ENCODE results near the gene NES.

Gene NES

DNA sequence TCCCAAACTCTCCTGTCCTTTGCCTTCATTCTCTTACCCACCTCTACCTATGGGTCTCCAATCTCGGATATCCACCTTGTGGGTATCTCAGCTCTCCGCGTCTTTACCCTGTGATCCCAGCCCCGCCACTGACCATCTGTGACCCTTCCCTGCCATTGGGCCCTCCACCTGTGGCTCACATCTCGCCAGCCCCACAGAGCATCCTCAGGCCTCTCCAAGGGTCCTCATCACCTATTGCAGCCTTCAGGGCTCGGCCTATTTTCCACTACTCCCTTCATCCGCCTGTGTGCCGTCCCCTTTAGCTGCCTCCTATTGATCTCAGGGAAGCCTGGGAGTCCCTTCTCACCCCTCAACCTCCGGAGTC lies 24.2 kb downstream of the NES start:
- no peak for TF ChIP-seq JUND (IDR thresholded peaks at IDR 0.05; ENCODE audit: low read depth)
- DNase-seq (ENCODE audit: low read depth in 1 of 2, low spot score in 1 of 2): no peak
- in situ Hi-C loops (cut with HindIII; ENCODE audit: low pct_unique_long_range_greater_than_20kb, low sequenced_read_pairs): no loop called here

DNA sequence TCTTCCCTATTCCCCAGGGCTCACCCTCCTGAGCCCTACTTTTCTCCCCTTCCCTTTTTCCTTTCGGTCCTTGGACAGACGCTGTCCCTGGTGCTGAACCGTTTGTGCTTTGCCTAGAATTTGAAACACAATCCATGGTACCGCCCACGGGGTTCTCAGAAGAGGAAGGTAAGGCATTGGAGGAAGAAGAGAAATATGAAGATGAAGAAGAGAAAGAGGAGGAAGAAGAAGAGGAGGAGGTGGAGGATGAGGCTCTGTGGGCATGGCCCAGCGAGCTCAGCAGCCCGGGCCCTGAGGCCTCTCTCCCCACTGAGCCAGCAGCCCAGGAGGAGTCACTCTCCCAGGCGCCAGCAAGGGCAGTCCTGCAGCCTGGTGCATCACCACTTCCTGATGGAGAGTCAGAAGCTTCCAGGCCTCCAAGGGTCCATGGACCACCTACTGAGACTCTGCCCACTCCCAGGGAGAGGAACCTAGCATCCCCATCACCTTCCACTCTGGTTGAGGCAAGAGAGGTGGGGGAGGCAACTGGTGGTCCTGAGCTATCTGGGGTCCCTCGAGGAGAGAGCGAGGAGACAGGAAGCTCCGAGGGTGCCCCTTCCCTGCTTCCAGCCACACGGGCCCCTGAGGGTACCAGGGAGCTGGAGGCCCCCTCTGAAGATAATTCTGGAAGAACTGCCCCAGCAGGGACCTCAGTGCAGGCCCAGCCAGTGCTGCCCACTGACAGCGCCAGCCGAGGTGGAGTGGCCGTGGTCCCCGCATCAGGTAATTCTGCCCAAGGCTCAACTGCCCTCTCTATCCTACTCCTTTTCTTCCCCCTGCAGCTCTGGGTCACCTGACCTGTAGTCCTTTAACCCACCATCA lies 24.8 kb downstream of the NES start:
- peak; percentile 91 to 92 for DNase-seq (ENCODE audit: low read depth in 1 of 2, low spot score in 1 of 2)
- TF ChIP-seq JUND (IDR thresholded peaks at IDR 0.05; ENCODE audit: low read depth): no peak
- in situ Hi-C loops (cut with HindIII; ENCODE audit: low pct_unique_long_range_greater_than_20kb, low sequenced_read_pairs): no loop called here

DNA sequence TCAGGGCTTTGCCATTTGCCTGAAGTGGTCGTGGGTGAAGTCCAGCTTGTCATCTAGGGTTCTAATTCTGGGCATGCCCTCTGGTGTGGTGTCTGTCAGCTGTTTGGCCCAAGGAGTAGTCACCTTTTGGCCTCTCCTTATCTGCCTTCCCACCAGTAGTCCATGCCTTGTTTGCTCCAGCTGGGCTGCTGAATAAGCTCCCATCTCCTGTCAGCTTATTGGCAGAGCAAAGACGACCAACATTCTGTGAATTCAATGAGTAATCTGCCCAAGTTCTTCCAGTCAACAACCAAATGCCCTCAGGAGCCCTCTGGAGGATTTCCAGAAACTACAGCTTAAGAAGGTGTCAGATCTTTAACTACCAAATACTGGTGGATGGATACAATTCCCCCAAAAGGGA lies 28.3 kb downstream of the NES start:
- TF ChIP-seq JUND (IDR thresholded peaks at IDR 0.05; ENCODE audit: low read depth): no peak
- DNase-seq (ENCODE audit: low read depth in 1 of 2, low spot score in 1 of 2): no peak
- in situ Hi-C loops (cut with HindIII; ENCODE audit: low pct_unique_long_range_greater_than_20kb, low sequenced_read_pairs): no loop called here

DNA sequence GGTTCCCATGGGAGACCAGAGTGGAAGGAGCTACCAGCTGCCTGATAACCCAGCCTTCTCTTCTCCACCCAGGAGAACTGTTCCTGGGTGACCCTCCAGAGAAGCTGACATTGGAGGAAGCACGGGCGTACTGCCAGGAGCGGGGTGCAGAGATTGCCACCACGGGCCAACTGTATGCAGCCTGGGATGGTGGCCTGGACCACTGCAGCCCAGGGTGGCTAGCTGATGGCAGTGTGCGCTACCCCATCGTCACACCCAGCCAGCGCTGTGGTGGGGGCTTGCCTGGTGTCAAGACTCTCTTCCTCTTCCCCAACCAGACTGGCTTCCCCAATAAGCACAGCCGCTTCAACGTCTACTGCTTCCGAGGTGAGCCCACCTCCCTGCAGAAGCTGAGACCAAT lies 28.7 kb downstream of the NES start:
- no peak for TF ChIP-seq JUND (IDR thresholded peaks at IDR 0.05; ENCODE audit: low read depth)
- in situ Hi-C loops (cut with HindIII; ENCODE audit: low pct_unique_long_range_greater_than_20kb, low sequenced_read_pairs): no loop called here
- no peak for DNase-seq (ENCODE audit: low read depth in 1 of 2, low spot score in 1 of 2)

DNA sequence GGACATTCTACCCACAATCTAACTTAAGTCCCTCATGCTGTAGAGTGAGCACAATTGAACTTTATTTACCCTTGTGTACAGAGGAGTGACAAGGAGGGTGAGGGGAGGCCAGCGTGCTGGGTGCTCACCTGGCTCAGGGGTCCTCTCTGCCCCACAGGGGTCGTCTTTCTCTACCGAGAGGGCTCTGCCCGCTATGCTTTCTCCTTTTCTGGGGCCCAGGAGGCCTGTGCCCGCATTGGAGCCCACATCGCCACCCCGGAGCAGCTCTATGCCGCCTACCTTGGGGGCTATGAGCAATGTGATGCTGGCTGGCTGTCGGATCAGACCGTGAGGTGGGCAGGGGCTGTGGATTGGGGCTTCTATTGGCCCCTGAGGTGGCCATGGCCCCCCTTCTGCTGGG lies 29.9 kb downstream of the NES start:
- in situ Hi-C loops (cut with HindIII; ENCODE audit: low pct_unique_long_range_greater_than_20kb, low sequenced_read_pairs): no loop called here
- no peak for TF ChIP-seq JUND (IDR thresholded peaks at IDR 0.05; ENCODE audit: low read depth)
- no peak for DNase-seq (ENCODE audit: low read depth in 1 of 2, low spot score in 1 of 2)

DNA sequence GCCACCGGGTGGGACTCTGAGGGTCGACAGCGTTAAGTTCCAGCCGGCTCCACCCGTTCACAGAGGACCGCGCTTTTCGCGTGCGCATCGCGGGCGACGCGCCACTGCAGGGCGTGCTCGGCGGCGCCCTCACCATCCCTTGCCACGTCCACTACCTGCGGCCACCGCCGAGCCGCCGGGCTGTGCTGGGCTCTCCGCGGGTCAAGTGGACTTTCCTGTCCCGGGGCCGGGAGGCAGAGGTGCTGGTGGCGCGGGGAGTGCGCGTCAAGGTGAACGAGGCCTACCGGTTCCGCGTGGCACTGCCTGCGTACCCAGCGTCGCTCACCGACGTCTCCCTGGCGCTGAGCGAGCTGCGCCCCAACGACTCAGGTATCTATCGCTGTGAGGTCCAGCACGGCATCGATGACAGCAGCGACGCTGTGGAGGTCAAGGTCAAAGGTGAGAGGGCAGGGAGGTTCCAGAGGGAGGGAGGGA lies 30.4 kb downstream of the NES start:
- DNase-seq (ENCODE audit: low read depth in 1 of 2, low spot score in 1 of 2): no peak
- in situ Hi-C loops (cut with HindIII; ENCODE audit: low pct_unique_long_range_greater_than_20kb, low sequenced_read_pairs): no loop called here
- TF ChIP-seq JUND (IDR thresholded peaks at IDR 0.05; ENCODE audit: low read depth): no peak

DNA sequence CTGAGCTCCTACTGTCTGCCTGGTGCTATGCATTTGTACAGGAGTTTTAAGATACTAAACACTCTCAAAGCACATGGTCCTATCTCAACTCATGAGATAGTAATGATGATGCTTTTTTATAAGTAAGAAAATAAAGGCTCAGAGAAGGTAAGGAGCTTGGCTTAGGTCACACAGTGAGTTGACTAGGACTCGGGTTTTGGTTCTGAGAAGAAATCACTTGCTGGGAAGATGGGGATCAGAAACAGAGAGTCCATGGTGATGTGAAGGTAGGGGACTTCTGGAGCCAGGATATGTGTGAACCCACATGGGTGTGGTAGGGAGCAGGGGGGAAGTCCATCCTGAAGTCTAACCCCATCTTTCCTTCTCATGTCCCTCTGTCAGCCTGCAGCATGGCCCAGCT lies 31.5 kb downstream of the NES start:
- no peak for DNase-seq (ENCODE audit: low read depth in 1 of 2, low spot score in 1 of 2)
- no peak for TF ChIP-seq JUND (IDR thresholded peaks at IDR 0.05; ENCODE audit: low read depth)
- in situ Hi-C loops (cut with HindIII; ENCODE audit: low pct_unique_long_range_greater_than_20kb, low sequenced_read_pairs): no loop called here

DNA sequence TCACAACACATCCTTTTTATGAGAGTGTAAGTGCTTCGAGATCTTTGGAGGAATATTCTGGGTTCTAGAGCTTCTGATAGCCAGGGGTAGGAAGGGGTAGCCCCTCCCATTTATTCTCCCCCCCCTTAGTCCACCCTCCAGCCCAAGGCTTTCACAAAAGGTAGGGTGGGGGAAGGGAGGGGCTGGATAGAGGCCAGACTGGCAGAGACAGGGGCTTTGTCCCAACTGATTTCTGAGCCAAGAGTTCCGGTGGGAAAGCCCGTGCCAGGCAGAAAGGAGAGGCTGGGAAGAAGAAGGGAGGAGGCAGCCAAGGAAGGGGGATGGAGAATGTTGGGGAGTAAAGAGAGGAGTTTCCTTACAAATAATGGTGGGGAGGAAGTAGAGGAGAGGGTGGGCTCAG lies 32.2 kb downstream of the NES start:
- DNase-seq (ENCODE audit: low read depth in 1 of 2, low spot score in 1 of 2): no peak
- TF ChIP-seq JUND (IDR thresholded peaks at IDR 0.05; ENCODE audit: low read depth): no peak
- in situ Hi-C loops (cut with HindIII; ENCODE audit: low pct_unique_long_range_greater_than_20kb, low sequenced_read_pairs): no loop called here

DNA sequence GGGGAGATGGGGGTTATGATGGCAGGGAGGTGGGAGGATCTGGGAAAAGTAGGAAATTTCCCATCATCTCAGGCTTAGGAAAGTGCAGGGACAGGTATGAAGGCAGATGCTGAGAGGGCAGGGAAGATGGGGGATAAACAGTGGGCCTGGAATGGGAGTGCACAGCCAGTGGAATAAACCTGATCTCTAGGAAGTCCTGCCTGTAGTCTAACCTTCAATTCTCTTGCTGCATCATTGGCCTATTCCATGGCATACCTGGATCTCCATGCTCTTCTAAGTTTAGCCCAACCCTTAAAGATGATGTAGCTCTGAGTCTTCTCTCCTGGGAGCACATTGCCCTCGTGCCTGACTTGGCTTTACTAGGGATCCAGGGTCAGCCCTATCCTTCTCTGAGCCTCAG lies 32.6 kb downstream of the NES start:
- in situ Hi-C loops (cut with HindIII; ENCODE audit: low pct_unique_long_range_greater_than_20kb, low sequenced_read_pairs): no loop called here
- no peak for TF ChIP-seq JUND (IDR thresholded peaks at IDR 0.05; ENCODE audit: low read depth)
- DNase-seq (ENCODE audit: low read depth in 1 of 2, low spot score in 1 of 2): no peak

DNA sequence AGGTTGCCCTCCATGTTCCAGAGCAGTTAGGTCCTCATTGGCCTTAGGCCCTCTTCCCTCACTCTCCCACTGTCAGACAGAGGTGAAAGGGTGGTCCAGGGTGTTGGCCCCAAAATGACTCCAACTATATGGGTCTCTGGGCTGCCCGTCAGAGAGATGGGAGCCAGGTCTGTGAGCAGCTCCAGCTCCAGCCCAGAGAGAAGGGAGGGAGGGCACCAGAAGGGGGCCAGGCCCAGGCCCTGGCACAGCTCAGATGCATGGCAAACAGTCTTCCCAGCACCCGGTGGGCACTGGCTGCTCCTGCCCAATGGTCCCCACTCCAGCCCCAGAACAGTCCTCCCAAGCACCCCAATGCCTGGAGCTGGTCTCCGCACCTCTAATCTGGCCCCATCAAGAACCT lies 33.1 kb downstream of the NES start:
- in situ Hi-C loops (cut with HindIII; ENCODE audit: low pct_unique_long_range_greater_than_20kb, low sequenced_read_pairs): no loop called here

DNA sequence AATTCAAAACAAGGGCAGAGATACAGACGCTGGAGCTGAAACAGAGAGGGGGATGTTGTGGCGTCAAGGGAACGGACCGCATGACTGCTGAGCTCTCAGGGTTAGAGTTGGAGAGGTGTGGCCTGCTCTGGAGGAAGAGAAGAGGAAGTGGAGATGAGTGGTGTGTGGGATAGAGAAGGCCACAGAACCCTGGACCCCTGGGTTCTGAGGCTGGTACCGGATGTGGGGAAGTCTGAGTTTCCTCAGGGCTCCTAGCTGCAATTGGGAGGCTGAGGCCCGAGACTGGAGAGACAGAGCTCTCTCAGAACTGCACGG lies 33.5 kb downstream of the NES start:
- DNase-seq (ENCODE audit: low read depth in 1 of 2, low spot score in 1 of 2): no peak

More for the DNA sequence above, 33.1 kb downstream of the NES start:
- DNase-seq (ENCODE audit: low read depth in 1 of 2, low spot score in 1 of 2): no peak
- no peak for TF ChIP-seq JUND (IDR thresholded peaks at IDR 0.05; ENCODE audit: low read depth)

DNA sequence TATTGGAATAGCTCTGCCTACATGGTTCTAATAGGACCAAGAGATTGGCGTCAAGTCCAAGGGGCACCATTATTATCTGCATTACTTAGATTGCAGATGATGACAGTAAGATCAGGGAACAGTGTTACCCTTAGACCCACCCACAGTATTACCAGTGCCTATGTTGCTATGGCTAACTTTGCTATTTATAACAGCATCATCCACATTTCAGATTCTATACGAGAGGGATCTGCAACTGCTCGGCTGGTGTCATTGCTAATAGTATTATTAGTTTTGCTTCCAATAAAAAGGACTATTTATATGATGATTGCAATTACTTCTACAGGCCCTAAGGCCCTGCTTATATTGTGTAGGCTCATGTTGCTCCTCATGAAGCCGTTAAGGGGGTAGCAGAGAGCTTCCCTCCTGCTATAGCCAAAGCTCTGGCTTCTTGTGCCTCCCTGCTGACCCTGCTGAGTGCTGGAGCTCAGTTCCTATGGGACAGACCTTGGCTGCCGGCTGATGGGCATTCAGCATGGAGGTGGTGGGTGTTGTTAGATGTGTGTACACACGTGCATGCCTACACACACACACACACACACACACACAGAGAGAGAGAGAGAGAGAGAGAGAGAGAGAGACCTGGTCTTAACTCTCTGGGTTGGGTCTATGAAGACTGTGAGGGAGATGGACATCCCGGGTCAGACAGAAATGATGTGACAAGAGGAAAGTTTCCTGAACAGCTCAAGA lies 34.0 kb downstream of the NES start:
- no peak for DNase-seq (ENCODE audit: low read depth in 1 of 2, low spot score in 1 of 2)
- TF ChIP-seq JUND (IDR thresholded peaks at IDR 0.05; ENCODE audit: low read depth): no peak
- in situ Hi-C loops (cut with HindIII; ENCODE audit: low pct_unique_long_range_greater_than_20kb, low sequenced_read_pairs): no loop called here

More for the DNA sequence above, 33.5 kb downstream of the NES start:
- in situ Hi-C loops (cut with HindIII; ENCODE audit: low pct_unique_long_range_greater_than_20kb, low sequenced_read_pairs): no loop called here
- no peak for TF ChIP-seq JUND (IDR thresholded peaks at IDR 0.05; ENCODE audit: low read depth)

DNA sequence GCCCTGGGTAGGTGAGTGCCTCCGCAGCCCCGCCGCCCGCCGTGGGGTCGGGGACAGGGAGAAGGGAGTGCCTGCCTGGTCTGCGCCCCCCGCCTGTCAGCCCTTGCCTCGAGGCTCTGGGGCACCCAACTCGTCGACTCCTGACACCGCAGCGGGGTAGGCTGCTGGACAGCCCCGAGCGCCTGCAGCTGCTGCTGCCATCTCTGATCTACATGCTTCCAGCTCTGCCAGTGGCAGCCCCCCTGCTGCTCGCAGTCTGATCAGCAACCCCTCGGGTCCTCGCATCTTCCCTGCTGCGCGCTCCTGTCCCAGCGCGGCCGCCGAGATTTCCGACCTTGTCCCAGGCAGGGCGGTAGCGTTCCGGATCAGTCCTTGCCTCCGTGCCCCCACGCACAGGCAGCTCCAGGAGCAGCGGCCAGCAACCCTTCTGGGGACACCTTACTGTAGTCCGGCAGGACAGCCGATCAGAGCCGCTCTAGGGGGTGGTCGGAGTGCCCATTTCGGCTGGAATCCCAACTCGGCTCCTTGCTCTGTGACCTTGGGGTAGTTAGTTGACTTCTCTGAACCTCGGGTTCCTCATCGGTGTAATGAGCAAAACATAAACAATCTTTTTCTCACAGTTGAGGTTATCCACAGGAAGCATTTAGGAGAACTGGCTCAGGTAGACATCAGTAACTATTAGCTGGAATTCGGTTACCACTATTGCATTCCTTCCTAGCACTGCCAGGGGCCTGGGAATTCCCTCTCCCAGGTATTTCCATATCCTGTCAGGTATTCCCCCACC lies 34.8 kb downstream of the NES start:
- no peak for DNase-seq (ENCODE audit: low read depth in 1 of 2, low spot score in 1 of 2)
- in situ Hi-C loops (cut with HindIII; ENCODE audit: low pct_unique_long_range_greater_than_20kb, low sequenced_read_pairs): no loop called here
- TF ChIP-seq JUND (IDR thresholded peaks at IDR 0.05; ENCODE audit: low read depth): no peak
